AG08396 (cell line): ENCODE results near the gene USP24.

Experiments
- DNase-seq: peaks from one replicate; pipeline ENCODE4 v3.0.0; 2012; ENCODE audit warnings: low spot score, mixed read lengths

Gene USP24, protein sequence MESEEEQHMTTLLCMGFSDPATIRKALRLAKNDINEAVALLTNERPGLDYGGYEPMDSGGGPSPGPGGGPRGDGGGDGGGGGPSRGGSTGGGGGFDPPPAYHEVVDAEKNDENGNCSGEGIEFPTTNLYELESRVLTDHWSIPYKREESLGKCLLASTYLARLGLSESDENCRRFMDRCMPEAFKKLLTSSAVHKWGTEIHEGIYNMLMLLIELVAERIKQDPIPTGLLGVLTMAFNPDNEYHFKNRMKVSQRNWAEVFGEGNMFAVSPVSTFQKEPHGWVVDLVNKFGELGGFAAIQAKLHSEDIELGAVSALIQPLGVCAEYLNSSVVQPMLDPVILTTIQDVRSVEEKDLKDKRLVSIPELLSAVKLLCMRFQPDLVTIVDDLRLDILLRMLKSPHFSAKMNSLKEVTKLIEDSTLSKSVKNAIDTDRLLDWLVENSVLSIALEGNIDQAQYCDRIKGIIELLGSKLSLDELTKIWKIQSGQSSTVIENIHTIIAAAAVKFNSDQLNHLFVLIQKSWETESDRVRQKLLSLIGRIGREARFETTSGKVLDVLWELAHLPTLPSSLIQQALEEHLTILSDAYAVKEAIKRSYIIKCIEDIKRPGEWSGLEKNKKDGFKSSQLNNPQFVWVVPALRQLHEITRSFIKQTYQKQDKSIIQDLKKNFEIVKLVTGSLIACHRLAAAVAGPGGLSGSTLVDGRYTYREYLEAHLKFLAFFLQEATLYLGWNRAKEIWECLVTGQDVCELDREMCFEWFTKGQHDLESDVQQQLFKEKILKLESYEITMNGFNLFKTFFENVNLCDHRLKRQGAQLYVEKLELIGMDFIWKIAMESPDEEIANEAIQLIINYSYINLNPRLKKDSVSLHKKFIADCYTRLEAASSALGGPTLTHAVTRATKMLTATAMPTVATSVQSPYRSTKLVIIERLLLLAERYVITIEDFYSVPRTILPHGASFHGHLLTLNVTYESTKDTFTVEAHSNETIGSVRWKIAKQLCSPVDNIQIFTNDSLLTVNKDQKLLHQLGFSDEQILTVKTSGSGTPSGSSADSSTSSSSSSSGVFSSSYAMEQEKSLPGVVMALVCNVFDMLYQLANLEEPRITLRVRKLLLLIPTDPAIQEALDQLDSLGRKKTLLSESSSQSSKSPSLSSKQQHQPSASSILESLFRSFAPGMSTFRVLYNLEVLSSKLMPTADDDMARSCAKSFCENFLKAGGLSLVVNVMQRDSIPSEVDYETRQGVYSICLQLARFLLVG (N-terminal part only)

DNA sequence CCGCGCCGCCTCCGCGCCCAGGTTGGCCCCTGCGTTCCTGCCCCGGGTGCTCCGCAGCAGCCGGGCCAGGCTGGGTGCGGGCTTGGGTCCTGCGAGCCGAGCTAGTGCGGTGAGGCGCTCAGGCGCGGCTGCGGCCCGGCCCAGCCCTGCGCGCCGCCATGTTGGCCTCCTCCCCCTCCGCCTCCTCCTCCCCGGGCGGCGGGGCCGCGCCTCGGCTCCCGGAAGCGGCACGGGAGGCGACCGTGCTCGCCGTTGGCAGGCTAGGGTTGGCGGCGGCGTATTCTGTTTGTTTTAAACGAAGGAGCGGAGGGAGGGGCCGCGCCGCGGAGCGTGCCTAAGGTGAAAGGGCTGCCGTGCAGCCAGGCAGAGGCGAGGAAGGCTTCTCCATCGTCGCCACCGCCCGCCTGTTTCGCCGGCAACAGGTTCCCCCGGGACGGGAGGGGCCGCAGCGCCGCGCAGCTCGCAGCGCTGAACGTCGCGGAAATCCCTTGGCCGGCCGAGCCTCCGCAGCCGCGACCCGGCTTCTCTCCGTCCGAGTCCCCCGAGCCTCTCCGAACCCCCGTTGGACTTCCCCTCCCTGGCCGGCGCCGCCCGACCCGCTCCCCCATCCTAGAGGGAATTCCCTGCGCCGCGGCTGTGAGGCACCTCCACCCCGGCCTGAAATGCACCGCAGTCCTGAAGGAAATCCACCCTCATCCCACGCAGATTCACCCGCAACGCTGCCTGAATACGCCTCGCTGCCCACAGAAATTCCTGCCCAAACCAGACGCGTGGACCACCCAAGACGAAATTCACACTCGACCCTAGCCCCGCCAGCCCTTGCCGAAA, at the start of gene USP24:
USP24 (minus strand) TSS at position 171 of the 828 bp plus-strand sequence. CDS start 251 bp downstream, outside the sequence.
- peak; percentile 91 for DNase-seq

- DNase-seq, result no peak
Observed at GRCh38 chr1:55262822-55263221, 47.7 kb upstream of the USP24 start.

DNA sequence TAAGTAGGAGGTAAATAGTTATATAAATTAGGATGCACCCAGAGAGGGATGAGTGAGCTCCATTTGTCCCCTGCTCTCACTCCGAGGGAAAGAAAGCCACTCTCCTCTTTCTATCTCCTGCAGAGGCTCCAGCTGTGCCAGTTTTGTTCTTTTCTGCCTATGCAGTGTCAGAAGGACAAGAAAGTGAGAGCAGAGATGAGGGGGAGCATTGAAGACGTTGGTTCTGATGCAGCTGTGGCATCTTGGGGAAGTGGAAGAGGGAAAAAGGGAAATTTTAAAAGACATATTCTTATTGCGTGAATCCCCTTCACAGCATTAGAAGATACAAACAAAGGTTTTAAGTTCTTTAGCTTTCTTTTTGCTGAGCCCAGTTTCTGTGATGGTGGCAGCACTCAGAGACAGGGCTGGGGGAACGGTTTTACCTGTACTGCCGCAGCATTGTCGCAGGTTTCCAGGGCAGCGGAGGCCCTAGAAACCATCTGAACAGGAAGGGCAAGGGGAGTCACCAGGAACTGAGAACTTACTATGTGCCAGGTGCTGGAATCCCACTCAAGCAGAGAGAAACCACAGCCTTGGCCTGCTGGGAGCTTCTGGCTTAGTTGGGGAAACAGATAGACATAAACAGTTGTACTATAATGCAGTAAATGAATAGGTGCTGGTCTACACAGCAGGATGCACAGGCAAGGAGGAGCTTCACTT, 44.9 kb upstream of the USP24 start:
- DNase-seq, result no peak

DNA sequence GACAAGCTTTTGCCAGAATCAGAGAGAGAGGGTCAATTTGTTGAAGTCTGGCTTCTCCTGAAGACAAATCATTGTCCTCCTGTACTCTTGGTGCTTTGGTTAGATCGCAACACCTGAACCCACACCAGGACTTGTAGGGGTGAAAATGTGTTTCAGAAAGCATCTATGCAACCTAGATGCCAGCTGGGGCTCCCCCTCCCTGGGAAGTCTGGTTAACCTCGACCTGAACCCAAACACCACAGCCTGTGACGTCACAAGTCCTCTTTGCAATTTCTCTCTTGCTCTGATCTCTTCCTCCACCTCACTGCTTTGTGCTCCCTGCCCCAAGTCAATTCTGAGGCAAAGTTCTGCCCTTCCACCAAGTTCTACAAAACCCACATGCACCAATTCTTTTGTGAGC, 42.8 kb upstream of the USP24 start:
- DNase-seq, result no peak

- no peak for DNase-seq
Observed at GRCh38 chr1:55255901-55256300, 40.7 kb upstream of the USP24 start.

DNA sequence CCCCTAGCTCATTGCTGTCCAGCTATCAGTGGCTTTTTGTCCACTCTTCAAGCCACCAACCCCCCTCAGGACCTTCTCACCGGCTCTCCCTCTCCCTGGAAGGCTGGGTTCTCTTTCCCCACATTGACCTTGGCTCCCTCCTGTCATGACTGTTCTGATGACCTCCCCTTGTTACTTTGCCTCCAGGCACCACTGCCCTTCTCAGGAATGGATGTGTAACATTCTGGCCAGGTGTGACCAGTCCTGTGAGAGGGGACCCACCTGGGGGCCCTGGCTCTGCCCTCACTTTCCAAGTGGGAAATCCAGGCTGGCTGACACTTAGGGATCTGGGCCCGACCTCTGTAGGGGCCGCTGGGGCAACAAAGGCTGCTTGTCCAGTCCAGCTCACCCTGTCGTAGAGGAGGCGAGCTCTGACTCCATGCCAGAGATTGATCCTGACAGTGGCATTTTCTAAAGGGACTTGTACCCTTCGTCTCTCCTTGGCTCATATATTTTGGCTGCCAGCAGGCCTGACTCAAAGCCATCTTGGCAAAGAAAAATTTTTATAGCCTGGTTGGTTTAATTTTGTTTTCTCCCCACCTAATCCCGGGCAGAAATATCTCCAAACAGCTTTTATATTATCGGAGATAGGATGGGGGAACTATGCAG, 37.9 kb upstream of the USP24 start:
- DNase-seq, result no peak

- no peak for DNase-seq
Observed at GRCh38 chr1:55250399-55251075, 35.4 kb upstream of the USP24 start.

DNA sequence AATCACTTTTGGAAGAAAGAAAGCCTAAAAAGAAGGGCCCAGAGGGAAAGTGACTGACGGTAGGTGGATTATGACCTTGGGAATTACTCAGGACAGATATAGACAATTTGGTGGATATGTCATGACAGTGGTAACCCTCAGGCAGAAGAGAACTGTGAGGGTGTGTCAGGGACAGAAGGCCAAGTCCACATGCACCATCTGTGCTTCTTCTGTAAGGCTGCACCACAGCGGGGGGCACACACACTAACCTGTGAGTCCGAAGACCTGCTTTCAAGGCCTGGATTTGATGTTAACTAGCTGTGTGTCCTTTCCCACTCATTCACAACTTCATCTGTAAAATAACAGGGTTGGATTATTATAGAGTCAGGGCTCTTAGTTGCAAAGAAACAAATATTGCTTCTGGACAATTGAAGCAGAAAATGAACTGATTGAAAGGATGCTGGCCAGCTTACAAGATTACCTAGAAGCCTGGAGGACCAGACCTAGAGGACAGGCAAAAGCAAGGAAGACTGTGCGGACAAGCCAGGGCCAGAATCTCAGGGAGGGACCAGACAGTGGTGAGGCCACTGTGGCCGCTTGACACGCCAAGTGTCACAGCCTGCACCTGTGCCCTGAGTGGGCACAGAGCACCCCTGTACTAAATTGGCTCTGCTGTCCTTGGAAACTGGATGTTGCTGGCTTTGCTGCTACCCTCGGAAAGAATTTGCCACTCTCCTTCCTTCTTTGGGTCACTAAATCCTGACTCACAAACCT, 34.7 kb upstream of the USP24 start:
- no peak for DNase-seq

DNA sequence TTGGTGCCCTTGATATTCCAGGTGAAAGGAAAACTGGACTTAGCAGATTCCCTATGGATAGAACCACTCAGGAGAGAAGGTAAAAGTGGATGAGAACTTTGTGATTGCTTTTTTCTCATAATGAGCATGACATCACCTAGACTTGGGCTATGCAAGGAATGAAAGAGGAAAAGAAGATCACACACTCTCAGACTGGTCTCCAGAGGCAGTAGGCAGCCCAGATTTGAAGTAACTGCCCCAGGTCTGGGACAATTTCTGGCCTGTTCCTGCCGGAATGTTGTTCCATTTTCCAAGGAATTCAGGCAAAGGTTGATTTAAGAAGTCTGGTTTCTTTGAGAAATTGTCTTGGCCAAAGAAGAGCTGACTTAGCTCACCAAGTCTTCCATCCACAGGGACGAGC, 31.7 kb upstream of the USP24 start:
- no peak for DNase-seq

DNA sequence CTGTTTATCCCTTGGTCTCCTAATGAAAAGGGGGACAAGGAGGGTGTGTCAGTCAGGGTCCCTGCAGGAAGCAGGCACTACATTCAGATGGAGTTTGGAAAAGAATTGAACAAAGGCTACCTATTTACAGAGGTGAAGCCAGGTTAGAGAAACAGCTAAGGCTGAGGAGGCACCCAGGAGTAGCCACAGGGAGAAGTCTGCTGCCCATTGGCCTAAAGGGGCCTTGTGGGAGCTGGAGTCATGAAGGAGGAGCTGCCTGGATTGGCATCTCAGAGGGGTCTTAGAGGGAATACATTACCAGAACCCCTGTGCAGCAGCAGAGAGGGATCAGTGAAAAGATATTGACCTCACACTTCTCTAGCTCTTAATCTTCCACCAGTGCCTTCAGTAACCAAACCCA, 31.2 kb upstream of the USP24 start:
- DNase-seq, result no peak

- no peak for DNase-seq
Observed at GRCh38 chr1:55245781-55246180, 30.6 kb upstream of the USP24 start.

- DNase-seq, result no peak
Observed at GRCh38 chr1:55244476-55245099, 29.4 kb upstream of the USP24 start.

GRCh38 chr1:55243655-55244054, 28.5 kb upstream of the USP24 start:
- no peak for DNase-seq

DNA sequence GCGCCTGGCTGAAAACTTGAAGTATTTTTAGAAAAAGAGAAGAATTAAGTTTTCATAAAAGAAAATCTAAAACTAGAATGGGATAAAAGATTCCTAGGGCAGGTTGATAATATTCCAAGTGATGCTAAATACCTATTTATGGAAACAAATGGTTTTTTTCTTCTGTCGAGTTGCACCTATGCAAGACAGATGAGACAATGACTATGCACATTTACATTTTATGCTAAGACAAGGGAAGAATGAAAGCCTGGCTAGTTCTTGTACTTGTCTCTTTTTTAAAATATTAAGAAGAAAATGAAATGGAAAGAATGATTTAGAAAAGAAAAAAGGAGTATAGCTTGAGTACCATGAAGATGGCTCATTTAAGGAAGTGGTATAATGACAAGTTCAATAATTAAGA, 24.4 kb upstream of the USP24 start:
- no peak for DNase-seq

GRCh38 chr1:55235722-55236121, 20.6 kb upstream of the USP24 start:
- DNase-seq, result peak; percentile 72

- DNase-seq, result no peak
Observed at GRCh38 chr1:55234016-55234415, 18.9 kb upstream of the USP24 start.

GRCh38 chr1:55233145-55233777, 18.1 kb upstream of the USP24 start:
- DNase-seq, result no peak
